Neutrophil (primary cell): ENCODE data around the gene ATP11A.
A peak's percentile ranks its signal among the peaks of the same experiment; 100 is the strongest.

Experiments used
- H3K27ac ChIP-seq: fragments of 200-600 bp; sonication (generic); 2 replicates; pipeline ENCODE4 v1.5.1; 2016; ENCODE audit warnings: mild to moderate bottlenecking, moderate library complexity
- H3K27me3 ChIP-seq: fragments of 200-600 bp; sonication (generic); 2 replicates; pipeline ENCODE4 v1.6.0; 2016; ENCODE audit warnings: mild to moderate bottlenecking
- H3K36me3 ChIP-seq: fragments of 200-600 bp; sonication (generic); 2 replicates; pipeline ENCODE4 v1.5.1; 2017
- H3K4me1 ChIP-seq, 2 experiments: fragments of 200-600 bp in 1 of 2; sonication (generic) in 1 of 2; 1 replicate in 1 of 2; 2 replicates in 1 of 2; pipeline versions ENCODE4 v1.5.1 to v1.6.1; 2013 to 2016; ENCODE audit warnings: low read depth in 1 of 2, low read length in 1 of 2, mild to moderate bottlenecking in 1 of 2, moderate library complexity in 1 of 2; ENCODE audit not compliant: control insufficient read depth in 1 of 2, insufficient read depth in 1 of 2
- H3K4me3 ChIP-seq, 2 experiments: fragments of 200-600 bp in 1 of 2; sonication (generic) in 1 of 2; 1 replicate in 1 of 2; 2 replicates in 1 of 2; pipeline ENCODE4 v1.5.1; 2013 to 2016; ENCODE audit warnings: low read depth in 1 of 2, low read length in 1 of 2, mild to moderate bottlenecking in 1 of 2, moderate library complexity in 1 of 2
- H3K9me3 ChIP-seq: fragments of 200-600 bp; sonication (generic); 2 replicates; pipeline ENCODE4 v1.5.1; 2016
- CTCF ChIP-seq: fragments of 200-600 bp; sonication (generic); IDR thresholded peaks from 2 replicates; pipeline ENCODE4 v1.5.1; 2016; ENCODE audit warnings: antibody characterized with exemption

The ATP11A gene

GRCh38 chr13:112772929-112773328, 83.1 kb downstream of the ATP11A start:
- H3K36me3 ChIP-seq: peaks cover 24% of the 10 kb centered on the region
- H3K27ac ChIP-seq: no peak overlapping the region
- H3K4me3 ChIP-seq: no peak overlapping the region
- H3K27me3 ChIP-seq: no peaks in the 10 kb centered on the region
- no peaks in the 10 kb centered on the region for H3K9me3 ChIP-seq
- no peak for TF ChIP-seq CTCF
- H3K4me1 ChIP-seq: peaks cover 19 to 21% of the 10 kb centered on the region in 2 experiments

GRCh38 chr13:112773601-112774447, 84.0 kb downstream of the ATP11A start:
- Histone ChIP-seq H3K36me3 (peaks cover 24% of the 10 kb centered on the region), H3K27ac (peak overlapping the region; percentile 46), H3K4me3 (no peak overlapping the region), H3K4me1 (peaks cover 19 to 21% of the 10 kb centered on the region in 2 experiments), H3K27me3 (no peaks in the 10 kb centered on the region), H3K9me3 (no peaks in the 10 kb centered on the region)
- TF ChIP-seq CTCF: no peak

GRCh38 chr13:112774448-112774792, 84.6 kb downstream of the ATP11A start:
- peak overlapping the region; percentile 46 for H3K27ac ChIP-seq
- H3K4me1 ChIP-seq: peaks cover 19 to 22% of the 10 kb centered on the region in 2 experiments
- H3K4me3 ChIP-seq: no peak overlapping the region
- H3K9me3 ChIP-seq: no peaks in the 10 kb centered on the region
- H3K36me3 ChIP-seq: peaks cover 20% of the 10 kb centered on the region
- TF ChIP-seq CTCF: no peak
- H3K27me3 ChIP-seq: no peaks in the 10 kb centered on the region

GRCh38 chr13:112774829-112775565, 85.2 kb downstream of the ATP11A start:
- H3K27me3 ChIP-seq: no peaks in the 10 kb centered on the region
- no peak overlapping the region for H3K4me3 ChIP-seq
- H3K9me3 ChIP-seq: no peaks in the 10 kb centered on the region
- H3K4me1 ChIP-seq: peaks cover 25 to 26% of the 10 kb centered on the region in 2 experiments
- peak overlapping the region; percentile 46 for H3K27ac ChIP-seq
- TF ChIP-seq CTCF: no peak
- H3K36me3 ChIP-seq: peaks cover 16% of the 10 kb centered on the region

- no peak for TF ChIP-seq CTCF
- no peaks in the 10 kb centered on the region for H3K9me3 ChIP-seq
- H3K27me3 ChIP-seq: no peaks in the 10 kb centered on the region
- H3K27ac ChIP-seq: no peak overlapping the region
- no peak overlapping the region for H3K4me3 ChIP-seq
- peaks cover 28 to 33% of the 10 kb centered on the region in 2 experiments for H3K4me1 ChIP-seq
- H3K36me3 ChIP-seq: peaks cover 10% of the 10 kb centered on the region
These were observed 86.0 kb downstream of the ATP11A start for GRCh38 chr13:112775791-112776279.
